MCF 10A (cell line): ENCODE measurements around the gene RPS3. TPM values are rescaled to one million over a fixed set of nuclear protein-coding genes. Genes with fewer than 3 reads are reported as not detected.
"Not testable (repeated sequence)": the region's sequence is repeated elsewhere in the genome, so short reads cannot be mapped to it uniquely, and the experiment has no call there.

Experiments used
- BruUV-seq: library from RNA; stranded (reverse); fragments of 400-500 nt; replicated peaks from 2 replicates; lab custom pipeline; 2021; lab: Mats Ljungman, UMichigan
- CTCF ChIA-PET: fragments of 300-600 bp; sonication (Branson Sonifier 250); formaldehyde crosslinking; extraction: SDS; loops from one replicate; lab custom pipeline; 2021; ENCODE audit warnings: antibody characterized with exemption, inconsistent platforms; lab: Yijun Ruan, JAX
- POLR2A ChIA-PET: fragments of 300-600, 350-650 bp; sonication (Branson Sonifier 250); formaldehyde crosslinking; extraction: SDS; loops from one replicate; lab custom pipeline; 2020; ENCODE audit warnings: antibody characterized with exemption, inconsistent platforms; lab: Yijun Ruan, JAX
- DNase-seq: peaks from one replicate; pipeline ENCODE4 v3.0.0-alpha.2; 2018; ENCODE audit not compliant: unreplicated experiment
- H3K27ac Mint-ChIP-seq: one replicate; pipeline ENCODE4 v1.8.0; 2022; ENCODE audit warnings: mild to moderate bottlenecking, low read depth, mixed read lengths; ENCODE audit not compliant: unreplicated experiment
- H3K27me3 Mint-ChIP-seq: one replicate; pipeline ENCODE4 v1.8.0; 2022; ENCODE audit warnings: mixed read lengths; ENCODE audit not compliant: insufficient read depth, unreplicated experiment
- H3K36me3 Mint-ChIP-seq: one replicate; pipeline ENCODE4 v1.8.0; 2022; ENCODE audit warnings: mild to moderate bottlenecking, moderate library complexity, mixed read lengths; ENCODE audit not compliant: insufficient read depth, unreplicated experiment
- H3K4me1 Mint-ChIP-seq: one replicate; pipeline ENCODE4 v1.8.0; 2022; ENCODE audit warnings: mixed read lengths; ENCODE audit not compliant: insufficient read depth, unreplicated experiment
- H3K4me3 Mint-ChIP-seq: one replicate; pipeline ENCODE4 v1.8.0; 2022; ENCODE audit warnings: mild to moderate bottlenecking, moderate library complexity, mixed read lengths; ENCODE audit not compliant: unreplicated experiment
- H3K9me3 Mint-ChIP-seq: one replicate; pipeline ENCODE4 v1.8.0; 2022; ENCODE audit warnings: mixed read lengths; ENCODE audit not compliant: unreplicated experiment
- intact Hi-C: fragments of 100-400 bp; cut with micrococcal nuclease; formaldehyde crosslinking; loops from 2 replicates; pipeline ENCODE4 v1.14.1; 2022
- total RNA-seq: library from RNA; stranded (reverse); gene quantifications from 2 replicates; pipeline ENCODE4 v1.2.3, GENCODE V29; 2022
- TF ChIP-seq, protein P1 (sequence below): fragments of 200-600 bp; IDR thresholded peaks from one replicate; pipeline ENCODE4 v1.8.0; 2022; ENCODE audit warnings: antibody characterized with exemption, mild to moderate bottlenecking; ENCODE audit not compliant: unreplicated experiment

RPS3 gene
- total RNA-seq, 1 experiment from 2014 or later = 3,444 TPM

DNA sequence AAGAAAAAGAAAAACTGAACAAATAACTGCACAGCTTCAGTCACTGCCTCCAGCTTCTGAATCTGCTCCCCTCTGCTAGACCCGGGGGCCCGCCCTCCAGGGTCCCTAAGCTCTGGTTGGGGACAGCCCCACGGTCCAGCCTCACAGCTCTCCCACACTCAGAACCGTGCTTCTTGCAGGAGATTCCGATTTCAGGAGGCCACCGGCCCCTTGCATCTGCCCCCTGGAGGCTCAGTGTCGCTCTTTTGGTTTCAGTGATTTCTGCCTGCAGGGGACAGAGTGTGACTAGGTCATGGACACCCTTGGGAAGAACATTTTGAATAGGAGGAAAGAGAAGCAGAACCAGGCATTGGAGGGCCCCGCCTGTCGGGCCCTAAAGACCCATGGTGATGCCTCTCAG is 23.1 kb upstream of the RPS3 start:
- no peak overlapping the region for H3K27ac Mint-ChIP-seq
- H3K4me3 Mint-ChIP-seq = no peak overlapping the region
- intact Hi-C loops = no loop called here

GRCh38 chr11:75378776-75379175 is 20.5 kb upstream of the RPS3 start:
- H3K27me3 Mint-ChIP-seq, H3K9me3 Mint-ChIP-seq, BruUV-seq, H3K4me3 Mint-ChIP-seq, DNase-seq, H3K4me1 Mint-ChIP-seq, H3K27ac Mint-ChIP-seq, H3K36me3 Mint-ChIP-seq, intact Hi-C loops: not testable (repeated sequence)
- POLR2A ChIA-PET = interaction anchor here (0.6 kb wide), 1 partner anchor 104 kb away, joined by 5 read pairs; no protein-coding TSS in a partner anchor
- CTCF ChIA-PET = interaction anchor here (1.0 to 13.7 kb wide), 2 partner anchors 99 to 153 kb away, joined by 3 to 453 read pairs; no protein-coding TSS in a partner anchor

More for the DNA sequence above, 23.1 kb upstream of the RPS3 start:
- CTCF ChIA-PET = interaction anchor here (0.6 to 1.9 kb wide), 6 partner anchors 9 to 413 kb away, joined by 3 to 12 read pairs (median 4); no protein-coding TSS in a partner anchor
- no TSS peak for BruUV-seq
- Mint-ChIP-seq H3K27me3 (no peaks in the 10 kb centered on the region), H3K9me3 (no peaks in the 10 kb centered on the region), H3K36me3 (no peaks in the 10 kb centered on the region), H3K4me1 (peaks cover 6% of the 10 kb centered on the region)
- TF ChIP-seq, protein P1, sequence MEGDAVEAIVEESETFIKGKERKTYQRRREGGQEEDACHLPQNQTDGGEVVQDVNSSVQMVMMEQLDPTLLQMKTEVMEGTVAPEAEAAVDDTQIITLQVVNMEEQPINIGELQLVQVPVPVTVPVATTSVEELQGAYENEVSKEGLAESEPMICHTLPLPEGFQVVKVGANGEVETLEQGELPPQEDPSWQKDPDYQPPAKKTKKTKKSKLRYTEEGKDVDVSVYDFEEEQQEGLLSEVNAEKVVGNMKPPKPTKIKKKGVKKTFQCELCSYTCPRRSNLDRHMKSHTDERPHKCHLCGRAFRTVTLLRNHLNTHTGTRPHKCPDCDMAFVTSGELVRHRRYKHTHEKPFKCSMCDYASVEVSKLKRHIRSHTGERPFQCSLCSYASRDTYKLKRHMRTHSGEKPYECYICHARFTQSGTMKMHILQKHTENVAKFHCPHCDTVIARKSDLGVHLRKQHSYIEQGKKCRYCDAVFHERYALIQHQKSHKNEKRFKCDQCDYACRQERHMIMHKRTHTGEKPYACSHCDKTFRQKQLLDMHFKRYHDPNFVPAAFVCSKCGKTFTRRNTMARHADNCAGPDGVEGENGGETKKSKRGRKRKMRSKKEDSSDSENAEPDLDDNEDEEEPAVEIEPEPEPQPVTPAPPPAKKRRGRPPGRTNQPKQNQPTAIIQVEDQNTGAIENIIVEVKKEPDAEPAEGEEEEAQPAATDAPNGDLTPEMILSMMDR = no peak
- DNase-seq = no peak
- POLR2A ChIA-PET = no interaction called here

DNA sequence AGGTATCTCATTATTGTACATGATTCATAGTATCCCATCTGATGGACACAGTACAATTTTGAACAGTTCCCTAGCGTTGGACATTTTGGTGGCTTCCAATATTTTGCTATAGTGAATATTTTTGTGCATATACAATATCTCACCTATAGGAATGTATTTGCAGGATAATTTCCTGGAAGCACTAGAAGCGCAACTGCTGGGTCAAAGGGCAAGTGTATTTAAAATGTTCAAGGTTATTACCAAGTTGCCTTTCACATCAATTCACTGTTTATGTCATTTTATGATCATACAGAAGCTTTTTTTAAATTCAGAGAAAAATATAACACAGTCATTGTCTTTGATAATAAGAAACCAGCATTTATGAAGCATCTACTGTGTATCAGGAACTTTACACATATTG is 19.1 kb upstream of the RPS3 start:
- BruUV-seq = no TSS peak
- POLR2A ChIA-PET = no interaction called here

GRCh38 chr11:75380716-75381420 is 18.4 kb upstream of the RPS3 start:
- no peak for DNase-seq
- Mint-ChIP-seq H3K27ac (no peak overlapping the region), H3K4me1 (peaks cover 5% of the 10 kb centered on the region), H3K4me3 (no peak overlapping the region), H3K36me3 (no peaks in the 10 kb centered on the region), H3K27me3 (no peaks in the 10 kb centered on the region), H3K9me3 (no peaks in the 10 kb centered on the region)
- CTCF ChIA-PET = interaction anchor here (0.6 to 13.7 kb wide), 5 partner anchors 9 to 185 kb away, joined by 3 to 453 read pairs (median 4); no protein-coding TSS in a partner anchor
- intact Hi-C loops = no loop called here
- POLR2A ChIA-PET = no interaction called here
- no TSS peak for BruUV-seq
- TF ChIP-seq, protein P1 = no peak

More for the DNA sequence above, 19.1 kb upstream of the RPS3 start:
- TF ChIP-seq, protein P1 = no peak
- CTCF ChIA-PET = interaction anchor here (0.6 to 13.7 kb wide), 3 partner anchors 48 to 100 kb away, joined by 3 to 453 read pairs (median 4); no protein-coding TSS in a partner anchor
- Mint-ChIP-seq H3K4me1 (peaks cover 5% of the 10 kb centered on the region), H3K27ac (no peak overlapping the region), H3K36me3 (no peaks in the 10 kb centered on the region), H3K27me3 (no peaks in the 10 kb centered on the region), H3K9me3 (no peaks in the 10 kb centered on the region), H3K4me3 (no peak overlapping the region)
- DNase-seq = no peak
- intact Hi-C loops = no loop called here
